GM12872 (cell line): ENCODE results near the gene PHRF1.
A peak's percentile ranks its signal among the peaks of the same experiment; 100 is the strongest.

Source experiments
- CTCF ChIP-seq: IDR thresholded peaks from 3 replicates; pipeline ENCODE4 v1.5.1; 2011; ENCODE audit warnings: low read depth, mild to moderate bottlenecking, low read length, moderate library complexity; ENCODE audit not compliant: insufficient read depth

Gene PHRF1

GRCh38 chr11:556662-557256 is 19.5 kb upstream of the PHRF1 start:
- no peak for TF ChIP-seq CTCF

- no peak for TF ChIP-seq CTCF
Observed at GRCh38 chr11:557328-558132, 18.7 kb upstream of the PHRF1 start.

DNA sequence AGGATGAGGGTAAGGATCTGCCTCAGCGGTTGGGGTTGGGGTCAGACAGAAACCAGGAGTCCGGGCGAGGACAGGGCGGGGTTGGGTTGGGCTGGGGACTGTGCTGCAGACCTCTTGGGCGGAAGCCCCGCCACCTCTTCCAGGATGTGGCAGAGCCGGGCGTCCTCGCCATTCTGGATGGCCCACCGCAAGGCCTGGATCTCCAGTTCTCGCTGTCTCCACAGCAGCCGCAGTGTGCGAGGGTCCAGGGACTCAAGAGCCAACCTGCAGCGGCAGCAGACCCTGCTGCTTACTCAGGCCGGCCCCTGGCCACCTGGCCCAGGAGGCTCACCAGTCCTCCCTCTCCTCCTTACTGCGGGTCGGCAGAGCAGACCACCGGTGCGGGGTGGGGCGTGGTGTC is 17.8 kb upstream of the PHRF1 start:
- TF ChIP-seq CTCF, result no peak

DNA sequence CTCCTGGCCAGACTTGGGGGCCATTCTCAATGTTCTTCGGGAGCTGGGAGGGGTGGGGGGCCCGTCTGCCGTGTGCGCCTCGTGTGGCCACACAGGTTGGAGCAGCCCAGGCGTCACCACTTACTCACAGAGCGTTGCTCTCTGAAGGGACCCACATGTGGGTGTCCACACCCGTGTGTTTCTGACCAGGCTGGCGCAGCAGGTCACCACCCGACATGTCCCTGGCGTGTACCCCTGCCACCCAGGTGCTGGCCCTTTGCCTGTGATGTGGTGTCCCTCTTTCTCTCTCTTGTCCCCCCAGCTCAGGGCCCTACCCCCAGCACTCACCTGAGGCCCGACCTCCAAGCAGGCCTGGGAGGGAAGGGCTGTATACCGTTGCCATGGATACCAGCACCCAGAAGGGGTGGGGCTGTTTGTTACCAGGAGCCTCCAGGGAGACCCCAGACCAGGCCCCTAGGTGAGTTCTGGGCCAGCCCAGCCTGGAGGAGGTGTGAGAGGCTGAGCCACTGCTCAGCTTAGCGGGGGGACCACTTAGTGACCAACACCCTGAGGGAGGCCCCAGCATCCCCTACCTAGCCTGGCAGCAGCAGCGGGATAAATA is 17.1 kb upstream of the PHRF1 start:
- TF ChIP-seq CTCF, result peak; percentile 13; the same call in 1 of the 3 replicates

GRCh38 chr11:559712-560304 is 16.5 kb upstream of the PHRF1 start:
- no peak for TF ChIP-seq CTCF

GRCh38 chr11:560305-561147 is 15.7 kb upstream of the PHRF1 start, which contains the start of the genes LMNTD2 and RASSF7:
Gene LMNTD2 (minus strand): TSS chr11:560738. CDS start chr11:560716, 22 bp downstream.
Gene RASSF7 (plus strand): TSS chr11:560970. CDS start chr11:561769, 799 bp downstream.
- no peak for TF ChIP-seq CTCF
